Hindlimb muscle (tissue), 1 donor: Measurements from ENCODE around the gene MTMR3. TPM values are rescaled to one million over a fixed set of nuclear protein-coding genes. Genes with fewer than 3 reads are reported as not detected.

Experiments
- DNase-seq: peaks from one replicate; pipeline ENCODE4 v3.0.0-alpha.2; 2013
- polyA plus RNA-seq: library from polyadenylated mRNA; unstranded; fragments of 120-200 nt; gene quantifications from one replicate; pipeline ENCODE4 v1.2.1, GENCODE V29; 2013; ENCODE audit not compliant: insufficient read length

The MTMR3 gene
- polyA plus RNA-seq, 1 donor: 33.9 TPM

DNA sequence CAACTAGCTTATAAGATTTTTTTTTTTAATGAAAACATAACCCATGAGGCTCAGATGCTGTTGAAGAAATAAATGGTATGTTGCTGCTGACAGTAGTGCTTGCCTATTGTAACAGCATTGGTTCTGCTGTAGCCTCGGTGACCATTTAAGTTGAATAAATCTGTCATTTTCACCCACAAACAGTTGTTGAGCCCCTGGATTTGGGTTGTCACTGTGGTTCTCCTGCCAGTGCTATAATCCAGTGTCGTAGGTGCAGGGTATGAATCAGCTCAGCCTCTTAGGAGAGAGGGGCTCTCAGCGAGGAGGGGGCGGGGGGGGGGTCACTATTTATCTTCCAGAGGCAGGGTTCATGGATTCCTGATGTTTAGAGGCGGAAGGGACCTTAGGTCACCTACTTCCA is 147.4 kb downstream of the MTMR3 start:
- DNase-seq: no peak

DNA sequence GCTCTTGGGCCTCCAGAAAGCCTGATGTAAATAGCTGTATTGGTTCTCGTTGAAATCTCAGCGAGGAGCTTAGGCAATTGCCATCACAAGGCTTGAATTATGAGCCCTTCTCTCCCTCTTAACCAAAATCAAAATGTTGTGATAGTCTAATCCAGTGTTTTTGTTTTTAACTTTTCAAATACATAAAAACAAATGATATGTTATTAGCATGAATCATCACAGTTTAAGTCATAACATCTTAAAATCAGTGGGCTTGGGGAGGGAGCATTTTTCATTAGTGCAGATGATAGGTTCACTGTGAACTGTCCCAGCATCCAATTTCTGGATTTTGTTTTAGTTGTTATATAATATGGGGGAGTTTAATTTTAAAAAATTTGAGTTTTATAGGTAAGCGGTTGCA is 148.4 kb downstream of the MTMR3 start:
- no peak for DNase-seq

DNA sequence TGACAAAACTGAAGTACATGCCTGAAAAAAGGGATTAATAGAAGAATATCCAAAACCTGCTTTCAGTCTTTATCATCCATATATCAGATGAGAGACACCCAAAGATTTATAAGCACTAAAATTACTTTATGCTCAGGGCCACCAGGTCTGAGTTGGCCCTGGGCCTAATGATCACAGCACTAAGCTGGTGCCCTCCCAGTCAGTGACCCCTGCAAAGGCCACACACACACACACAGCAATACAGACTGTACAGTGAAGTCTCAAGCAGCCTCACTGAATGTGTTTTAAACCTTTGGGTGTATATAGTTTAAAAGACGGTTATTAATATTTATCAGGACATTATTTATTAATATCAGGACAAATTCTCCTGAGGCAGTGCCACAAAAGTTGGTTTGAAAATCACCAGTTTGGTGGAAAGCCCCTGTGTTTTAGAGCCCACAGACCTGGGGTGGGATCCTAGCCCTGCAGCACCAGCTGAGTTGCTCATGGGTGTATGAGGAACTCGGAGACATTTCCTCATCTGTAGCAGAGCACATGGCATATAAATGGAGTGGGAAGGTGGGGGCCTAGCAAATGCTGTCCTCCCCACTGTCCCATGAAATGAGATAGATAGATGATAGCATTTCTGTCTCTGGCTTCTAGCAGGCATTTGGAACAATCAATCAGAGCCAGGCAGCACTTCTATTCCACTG is 148.9 kb downstream of the MTMR3 start:
- DNase-seq: no peak

DNA sequence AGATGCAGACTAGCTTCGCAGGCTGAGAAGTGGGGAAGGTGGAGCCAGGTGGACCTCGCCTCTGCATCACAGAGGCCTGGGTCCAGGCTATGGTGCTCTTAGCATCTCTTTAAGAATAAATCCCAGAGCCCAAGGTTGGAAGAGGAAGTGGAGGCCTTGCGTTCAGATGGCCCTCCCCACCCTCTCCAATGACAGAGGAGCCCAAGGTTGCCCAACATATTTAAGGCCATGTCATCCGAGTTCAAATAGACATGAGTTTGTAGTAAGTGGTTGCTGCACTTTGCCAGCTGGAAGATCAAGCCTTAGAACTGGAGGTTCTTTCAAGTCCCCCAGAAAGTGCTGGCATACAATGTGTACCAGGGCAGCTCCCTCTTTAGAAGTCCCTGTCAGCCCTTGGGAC is 150.2 kb downstream of the MTMR3 start:
- DNase-seq: no peak

DNA sequence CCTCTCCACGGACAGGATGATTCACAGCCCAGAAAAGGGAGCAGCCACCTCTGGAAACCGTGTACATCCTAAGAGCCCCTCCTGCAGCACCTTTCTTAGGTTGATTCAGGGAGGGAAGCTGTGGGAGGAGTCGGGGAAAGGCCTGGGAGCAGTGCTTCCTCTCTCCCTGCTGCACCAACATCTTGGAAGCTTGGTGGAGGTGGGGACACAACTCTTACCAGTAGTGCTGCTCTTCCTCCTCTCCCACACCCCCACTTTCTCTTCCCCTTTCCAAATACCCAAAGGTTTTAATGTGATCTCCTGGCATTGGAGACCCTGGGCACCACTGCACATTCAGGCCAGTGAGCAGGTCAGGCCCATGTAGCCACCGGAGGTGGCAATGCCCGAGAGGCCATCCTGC is 150.9 kb downstream of the MTMR3 start:
- no peak for DNase-seq

DNA sequence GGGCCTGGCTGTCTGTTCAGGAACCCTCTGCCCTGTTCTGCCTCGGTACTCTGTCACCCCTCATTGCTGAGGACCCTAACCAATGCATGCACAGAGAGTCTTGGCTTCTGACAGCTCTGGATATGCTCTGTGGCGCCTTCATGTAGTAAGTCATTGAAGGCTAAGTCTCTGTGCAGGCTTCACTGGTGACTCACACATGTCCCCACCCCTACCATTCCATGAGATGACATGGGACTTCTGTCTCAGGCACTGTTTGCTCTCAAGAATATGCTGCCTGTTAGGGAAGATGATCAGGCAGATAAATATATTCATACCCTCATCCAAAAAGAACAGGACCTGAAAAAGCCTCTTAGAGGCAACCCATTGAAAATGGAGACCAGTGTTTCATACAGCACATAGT is 153.7 kb downstream of the MTMR3 start:
- DNase-seq: no peak

DNA sequence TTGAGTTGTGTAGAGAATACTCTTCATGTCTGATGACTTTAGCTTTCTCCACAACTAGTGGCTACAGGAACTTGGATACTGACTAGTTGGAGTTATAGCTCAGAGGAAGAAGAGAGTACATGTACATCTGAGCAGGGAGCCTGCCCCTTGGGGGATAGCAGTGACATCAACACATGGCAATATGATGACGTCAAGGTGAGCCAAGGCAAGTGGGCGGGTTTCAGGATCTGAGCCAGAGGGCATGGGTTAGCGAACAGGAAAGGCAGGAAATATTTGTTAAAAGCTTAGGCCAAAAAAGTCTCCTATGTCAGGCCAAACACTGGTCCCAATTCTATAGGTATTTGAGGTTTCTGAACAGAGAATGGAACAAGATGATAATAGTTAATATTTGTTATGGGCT is 155.2 kb downstream of the MTMR3 start:
- DNase-seq: no peak

DNA sequence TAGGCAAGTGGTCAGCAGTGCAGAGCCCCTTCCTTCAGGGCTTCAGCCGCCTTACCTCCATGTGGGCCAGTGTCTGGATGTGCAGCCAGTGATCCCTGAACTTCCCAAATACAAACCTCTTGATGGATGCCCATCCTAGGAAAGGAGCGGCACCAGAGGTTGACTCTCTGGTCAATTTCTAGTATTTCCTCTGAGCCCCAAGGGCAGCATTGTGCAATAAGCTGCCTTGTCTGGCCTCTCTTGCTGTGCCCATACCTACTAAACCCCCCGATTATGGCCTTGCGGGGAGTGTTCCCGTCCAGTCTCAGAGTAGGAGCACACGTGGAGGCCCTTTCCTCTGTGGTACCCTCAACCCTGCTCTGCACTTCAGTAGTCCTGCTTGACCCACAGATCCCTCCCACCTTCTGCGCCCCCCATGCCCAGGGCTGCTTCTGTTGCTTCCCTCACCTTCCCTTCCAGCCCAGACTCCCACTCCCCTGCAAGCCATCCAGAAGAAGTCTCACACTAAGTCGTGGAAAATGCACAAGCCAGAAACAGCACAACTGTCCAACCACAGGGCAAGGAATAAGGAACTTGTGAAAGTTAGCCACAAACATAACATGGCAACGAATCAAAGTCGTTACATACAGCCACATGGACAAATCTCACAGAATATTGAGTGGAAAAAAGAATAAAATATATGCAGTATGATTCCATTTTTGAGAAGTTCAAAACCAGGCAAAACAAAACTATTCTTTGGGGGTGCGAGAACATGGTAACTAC is 157.7 kb downstream of the MTMR3 start:
- no peak for DNase-seq

DNA sequence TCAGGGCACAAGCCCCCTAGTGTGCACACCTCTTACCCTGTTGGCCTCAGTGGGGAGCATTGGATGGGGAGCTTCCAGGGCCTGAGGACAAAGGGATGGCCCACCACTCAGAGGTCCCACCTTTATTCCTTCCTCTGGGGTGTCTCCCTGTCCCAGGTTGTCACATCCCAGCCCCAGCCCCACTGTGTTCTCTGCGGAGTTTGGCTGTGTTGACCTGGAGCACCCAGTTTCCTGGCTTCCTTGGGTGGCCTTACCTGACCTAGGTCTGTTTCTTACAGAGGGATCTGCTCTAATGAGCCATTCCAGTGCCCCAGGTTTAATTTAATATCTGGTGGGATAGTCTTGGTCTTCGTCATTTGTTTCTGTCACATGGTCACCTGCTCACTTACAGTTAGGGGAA is 158.5 kb downstream of the MTMR3 start:
- no peak for DNase-seq

DNA sequence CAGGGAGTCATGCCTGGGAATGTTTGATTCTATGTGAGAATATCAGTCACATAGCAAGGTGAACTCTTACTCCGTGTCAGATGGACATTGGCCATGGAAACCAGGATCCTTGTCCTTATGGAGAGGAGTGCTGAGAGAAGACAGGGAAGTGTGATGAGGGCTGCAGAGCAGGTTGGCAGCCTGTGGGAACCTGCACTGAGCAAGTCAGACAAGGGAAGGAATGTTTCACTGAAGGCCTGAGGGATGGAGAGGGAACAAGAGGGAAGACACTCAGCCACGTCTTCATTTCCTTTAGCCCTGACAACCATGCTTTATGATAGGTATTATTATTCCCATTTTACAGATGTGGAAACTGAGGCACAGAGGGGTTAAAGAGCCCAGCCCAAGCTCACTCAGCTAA is 158.9 kb downstream of the MTMR3 start:
- no peak for DNase-seq

DNA sequence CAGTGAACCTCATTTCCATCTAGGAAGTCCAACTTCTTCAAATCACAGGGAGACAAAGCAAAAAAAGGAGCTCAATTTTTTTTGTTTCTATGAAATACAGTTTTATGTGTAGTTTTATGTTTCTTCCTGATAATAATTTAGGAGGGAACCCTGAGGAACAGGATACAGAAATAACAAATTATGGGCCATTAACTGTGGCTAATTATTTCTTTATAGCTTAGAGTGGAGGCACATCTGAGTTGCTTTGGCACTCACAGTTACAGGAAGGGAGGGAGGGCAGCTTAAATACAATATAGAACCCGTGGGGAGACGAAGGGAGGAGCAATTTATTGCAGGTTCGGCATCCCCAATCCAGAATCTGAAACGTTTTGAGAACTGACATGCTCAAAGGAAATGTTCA is 160.2 kb downstream of the MTMR3 start:
- DNase-seq: no peak

DNA sequence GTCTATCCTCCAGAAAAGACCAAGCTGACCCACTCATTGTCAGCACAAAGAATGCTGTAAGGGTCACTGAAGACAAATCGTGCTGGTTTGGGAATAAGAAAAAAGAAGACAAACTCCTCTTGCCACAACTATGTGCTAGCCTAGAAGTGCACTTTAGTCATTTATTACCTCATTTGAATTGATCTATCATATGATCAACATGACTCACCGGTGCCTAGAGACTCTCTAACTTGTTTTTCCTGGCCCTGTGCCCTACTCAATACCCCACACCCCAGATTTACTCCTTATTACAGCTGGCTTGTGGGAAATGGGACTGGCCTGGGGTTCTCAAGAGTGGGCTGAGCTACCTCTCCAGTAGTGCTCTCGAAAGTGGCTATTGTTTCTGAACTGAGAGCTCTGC is 161.4 kb downstream of the MTMR3 start:
- peak; percentile 41 for DNase-seq

DNA sequence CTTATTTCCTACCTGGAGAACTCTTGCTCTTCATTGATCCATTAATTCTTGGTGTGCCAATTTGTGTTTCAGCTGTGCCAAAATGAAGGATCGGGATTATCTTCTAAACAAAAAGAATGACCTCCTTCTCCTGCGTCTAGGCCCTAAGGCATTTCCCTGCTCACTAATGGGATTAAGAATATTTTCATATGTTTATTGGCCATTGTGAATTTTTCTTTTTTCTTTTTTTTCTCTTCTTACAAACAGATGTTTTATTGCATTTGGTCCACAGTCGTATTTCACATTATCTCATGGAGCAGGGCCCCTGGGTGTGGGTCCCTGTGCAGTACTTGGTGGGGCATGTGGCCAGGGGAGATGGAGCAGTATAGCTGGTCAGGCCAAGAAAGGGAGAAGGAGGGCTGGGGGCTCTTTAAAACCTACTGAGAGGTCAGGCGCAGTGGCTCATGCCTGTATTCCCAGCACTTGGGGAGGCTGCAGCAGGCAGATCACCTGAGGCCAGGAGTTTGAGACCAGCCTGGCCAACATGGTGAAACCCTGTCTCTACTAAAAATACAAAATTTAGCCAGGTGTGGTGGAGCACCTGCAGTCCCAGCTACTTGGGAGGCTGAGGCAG is 162.0 kb downstream of the MTMR3 start:
- DNase-seq: no peak

DNA sequence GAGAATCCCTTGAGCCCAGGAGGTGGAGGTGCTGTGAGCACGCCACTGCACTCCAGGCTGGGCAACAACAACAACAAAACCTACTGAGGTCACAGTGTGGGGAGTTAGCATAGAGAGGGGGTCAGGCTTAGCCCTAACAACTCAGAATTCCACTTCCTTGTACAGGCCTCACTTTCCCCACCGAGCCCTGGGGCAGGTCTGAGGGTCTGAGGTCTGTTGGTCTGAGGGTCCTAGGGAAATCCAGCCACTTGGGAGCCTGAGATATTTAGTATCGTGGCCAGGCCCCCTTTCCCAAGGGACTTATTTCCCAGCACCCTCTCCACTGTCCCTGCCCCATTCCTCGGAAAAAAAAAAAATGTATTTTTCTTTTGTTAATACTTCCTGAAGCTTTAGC is 162.5 kb downstream of the MTMR3 start:
- no peak for DNase-seq

DNA sequence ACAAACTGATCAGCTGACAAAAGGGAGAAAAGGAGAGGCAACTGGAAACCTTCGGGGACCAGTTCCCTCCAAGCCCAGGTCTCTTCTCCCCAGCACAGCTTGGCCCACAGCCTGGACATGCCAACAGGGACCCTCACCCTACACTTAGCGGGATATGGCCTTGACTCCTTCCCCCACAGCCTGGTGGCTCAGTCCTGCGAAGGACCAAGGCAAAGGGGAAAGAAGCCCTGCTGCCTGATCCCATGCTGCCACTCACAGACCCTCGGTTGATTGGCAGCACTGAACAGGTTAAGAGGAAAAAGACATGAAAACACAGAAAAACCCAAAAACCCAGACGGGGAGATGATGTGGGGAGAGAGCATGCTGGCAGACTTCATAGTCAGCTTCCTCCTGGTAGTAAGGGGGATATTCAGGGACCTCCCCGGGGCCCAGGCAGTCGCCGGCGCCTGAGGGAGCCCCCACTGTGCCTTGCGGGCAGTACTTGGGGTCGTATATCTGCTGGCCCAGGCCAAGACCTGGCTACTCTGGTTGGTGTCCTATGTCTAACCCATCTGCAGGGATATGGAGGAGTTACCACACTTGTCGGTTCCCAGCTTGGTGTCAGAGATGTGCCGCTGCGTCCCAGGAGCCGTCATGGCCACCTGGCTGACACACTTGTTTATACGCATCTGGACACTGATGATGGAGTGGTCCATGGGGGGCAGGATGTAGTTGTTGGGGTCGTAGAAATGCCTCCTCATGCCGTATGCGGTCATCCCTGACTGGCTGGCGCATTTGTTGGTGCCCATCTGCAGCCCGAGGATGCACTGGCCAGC is 163.1 kb downstream of the MTMR3 start:
- DNase-seq: no peak

DNA sequence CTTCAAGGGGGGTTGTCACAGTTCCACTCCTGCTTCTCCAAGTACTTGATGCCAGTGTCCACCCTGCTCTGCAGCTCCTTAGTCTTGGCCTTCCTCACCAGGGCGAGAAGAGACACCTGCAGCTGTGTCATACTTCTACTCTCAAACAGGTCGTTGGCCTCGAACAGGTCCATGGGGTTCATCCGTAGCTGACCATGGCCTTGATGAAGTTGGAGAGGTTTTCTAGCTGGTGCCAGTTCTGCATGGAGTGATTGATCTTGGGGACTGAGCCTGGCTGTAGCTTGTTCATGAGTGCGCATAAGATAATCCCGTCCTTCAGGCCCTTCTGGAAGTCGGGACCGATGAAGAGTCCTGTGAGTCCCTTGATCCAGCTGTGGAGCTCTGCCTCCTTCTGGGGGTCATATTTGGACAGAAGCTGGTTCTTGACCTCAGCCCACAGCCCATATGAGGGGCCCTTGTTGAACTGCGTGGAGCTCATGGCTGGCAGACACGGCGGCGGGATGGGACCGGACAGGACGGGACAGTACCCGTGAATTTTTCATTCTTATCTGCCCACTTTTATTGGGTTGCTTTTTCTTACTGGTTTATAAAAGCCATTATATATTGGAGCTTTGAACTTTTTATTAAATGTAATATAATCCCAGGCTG is 163.9 kb downstream of the MTMR3 start:
- DNase-seq: no peak

DNA sequence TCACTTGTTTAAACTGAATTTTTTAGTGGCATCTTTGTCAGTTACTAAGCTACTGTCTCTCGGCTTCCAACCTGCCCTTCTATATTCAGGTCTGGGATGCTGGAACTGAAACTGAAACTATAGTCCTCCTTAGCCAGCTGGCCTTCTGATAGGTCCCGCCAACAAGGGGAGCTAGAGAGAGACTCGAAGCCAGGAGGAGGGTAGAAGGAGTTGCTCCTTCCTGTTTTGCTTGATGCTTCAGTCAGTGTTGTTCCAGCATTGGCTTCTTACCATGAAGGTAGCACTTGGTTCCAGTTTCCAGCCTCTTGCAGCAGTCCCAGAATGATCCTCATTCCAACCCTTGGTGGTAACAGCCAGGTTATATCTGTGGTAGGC is 164.4 kb downstream of the MTMR3 start:
- DNase-seq: no peak

DNA sequence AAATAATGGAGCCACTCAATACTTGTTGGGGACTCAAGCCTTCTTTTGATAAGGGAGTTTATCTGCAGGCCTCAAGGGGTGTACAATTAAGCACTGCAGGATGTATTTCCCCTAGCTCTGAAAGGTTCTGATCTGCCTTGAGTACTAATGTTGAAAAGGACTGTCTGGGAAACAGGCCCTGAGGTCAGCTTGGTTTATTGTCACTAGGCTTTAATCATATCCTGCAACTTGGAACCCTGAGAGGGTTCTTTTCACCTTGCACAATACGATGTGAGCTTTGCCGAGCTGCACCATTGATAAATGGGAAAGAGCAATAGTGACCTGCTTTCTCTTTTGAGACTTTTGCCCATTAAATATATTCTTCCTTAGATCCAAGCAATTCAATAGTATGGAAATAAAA is 165.7 kb downstream of the MTMR3 start:
- DNase-seq: no peak

DNA sequence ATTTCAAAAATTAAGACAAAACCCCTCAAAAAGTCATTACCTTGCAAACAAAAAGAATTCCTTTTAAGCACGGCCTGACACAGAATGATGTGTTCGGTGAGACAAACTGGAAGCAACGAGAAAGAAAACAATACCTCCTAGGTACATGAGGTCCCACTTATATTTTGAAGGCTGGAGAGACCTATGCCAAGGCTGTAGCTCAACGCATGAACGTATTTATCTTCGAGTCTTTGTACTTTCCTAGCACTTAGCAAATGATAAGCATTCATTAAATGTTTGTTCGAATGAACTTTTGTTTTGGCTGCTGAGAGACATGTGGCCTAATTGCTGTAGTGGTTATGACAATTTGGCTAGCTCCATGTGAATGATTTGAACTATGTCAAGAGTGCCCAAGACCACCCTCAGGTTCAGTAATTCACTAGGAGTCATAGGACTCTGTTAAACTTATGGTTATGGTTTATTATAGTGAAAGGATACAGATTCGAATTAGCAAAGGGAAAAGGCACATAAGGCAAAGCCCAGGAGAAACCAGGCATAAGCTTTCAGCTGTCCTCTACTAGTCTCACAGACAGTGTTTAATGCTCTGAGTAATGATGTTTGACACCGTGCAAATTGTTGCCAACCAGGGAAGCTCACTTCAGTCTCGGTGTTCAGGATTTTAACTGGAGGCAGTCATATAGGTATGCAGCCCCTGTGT is 171.2 kb downstream of the MTMR3 start:
- DNase-seq: no peak

DNA sequence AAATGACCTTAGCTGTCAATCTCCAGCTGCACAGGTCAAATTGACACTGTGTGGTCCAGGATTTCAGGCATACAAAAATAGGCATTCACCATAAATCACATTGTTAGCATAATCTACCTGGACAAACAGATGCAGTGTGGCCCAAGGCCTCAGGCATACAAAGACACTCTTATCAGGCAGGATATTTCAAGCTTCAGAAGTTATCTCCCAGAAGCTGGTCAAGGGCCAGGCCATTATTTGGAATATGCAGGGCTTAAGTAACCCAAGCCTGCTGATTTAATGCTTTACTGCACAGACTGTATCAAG is 171.7 kb downstream of the MTMR3 start:
- DNase-seq: no peak

DNA sequence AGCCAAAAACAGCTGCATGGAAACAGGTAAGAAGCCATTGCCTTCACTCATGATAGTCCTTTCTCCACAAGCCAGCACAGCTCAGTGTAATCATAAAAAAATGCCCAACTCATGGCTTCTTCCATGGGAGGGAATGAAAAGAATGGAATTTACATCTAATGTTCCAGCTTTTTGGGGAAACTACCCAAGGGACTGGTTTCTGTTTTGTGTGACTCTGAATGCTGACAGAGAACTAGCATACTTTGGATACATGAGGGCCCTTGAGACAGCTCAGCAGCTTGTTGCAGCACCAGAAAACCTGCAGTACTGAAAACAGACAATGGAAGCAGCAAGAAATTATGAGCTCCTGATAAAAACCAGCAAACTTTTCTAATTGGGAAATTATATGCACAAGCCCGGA is 173.0 kb downstream of the MTMR3 start:
- DNase-seq: no peak

DNA sequence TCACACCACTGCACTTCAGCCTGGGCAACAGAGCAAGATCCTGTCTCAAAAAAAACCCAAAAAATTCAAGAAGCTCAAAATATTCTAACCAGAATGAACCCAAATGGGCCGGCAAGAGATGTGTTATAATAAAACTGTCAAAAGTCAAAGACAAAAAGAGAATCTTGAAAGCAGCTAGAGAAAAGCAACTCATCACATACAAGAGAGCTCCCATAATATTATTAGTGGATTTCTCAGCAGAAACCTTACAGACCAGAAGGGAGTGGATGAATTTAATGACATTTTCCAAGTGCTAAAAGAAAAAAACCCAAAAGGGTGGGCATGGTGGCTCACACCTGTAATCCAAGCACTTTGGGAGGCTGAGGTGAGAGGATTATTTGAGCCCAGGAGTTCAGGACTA is 174.4 kb downstream of the MTMR3 start:
- no peak for DNase-seq
